GM23338 (cell line): ENCODE results near the gene SMIM12. TPM values are rescaled to one million over a fixed set of nuclear protein-coding genes. Genes with fewer than 3 reads are reported as not detected.
A peak's percentile ranks its signal among the peaks of the same experiment; 100 is the strongest.

ENCODE experiments used
- ATAC-seq: fragments of 200-7000 bp; cut with Tn5 transposase; 3 replicates; pipeline ENCODE4 v1.9.1; 2020
- DNase-seq: peaks from one replicate; pipeline ENCODE4 v3.0.0-alpha.2; 2015; ENCODE audit warnings: low spot score
- H2AFZ ChIP-seq: fragments of 200-600 bp; sonication (generic); 2 replicates; pipeline ENCODE4 v1.8.0; 2016; ENCODE audit warnings: antibody characterized with exemption, mild to moderate bottlenecking, moderate library complexity
- H3F3A ChIP-seq: fragments of 200-600 bp; sonication (generic); replicated peaks from 2 replicates; pipeline ENCODE4 v1.8.0; 2017; ENCODE audit warnings: antibody characterized with exemption, mixed run types, low read depth
- H3K27ac ChIP-seq: fragments of 200-600 bp; sonication (generic); 2 replicates; pipeline ENCODE4 v1.6.1; 2016; ENCODE audit warnings: low read depth
- H3K27me3 ChIP-seq: fragments of 200-600 bp; sonication (generic); 2 replicates; pipeline ENCODE4 v1.8.0; 2016; ENCODE audit warnings: mild to moderate bottlenecking, mixed run types, moderate library complexity; ENCODE audit not compliant: insufficient read depth
- H3K36me3 ChIP-seq: fragments of 200-600 bp; sonication (generic); 2 replicates; pipeline ENCODE4 v1.8.0; 2016; ENCODE audit warnings: mild to moderate bottlenecking; ENCODE audit not compliant: insufficient read depth
- H3K4me1 ChIP-seq: fragments of 200-600 bp; sonication (generic); 2 replicates; pipeline ENCODE4 v1.8.0; 2016; ENCODE audit warnings: mild to moderate bottlenecking, moderate library complexity; ENCODE audit not compliant: insufficient read depth
- H3K4me2 ChIP-seq: fragments of 200-600 bp; sonication (generic); 2 replicates; pipeline ENCODE4 v1.7.1; 2017; ENCODE audit warnings: mixed run types
- H3K4me3 ChIP-seq: fragments of 200-600 bp; sonication (generic); 2 replicates; pipeline ENCODE4 v1.6.1; 2016; ENCODE audit warnings: mixed run types
- H3K79me2 ChIP-seq: fragments of 200-600 bp; sonication (generic); replicated peaks from 2 replicates; pipeline ENCODE4 v1.8.0; 2017; ENCODE audit warnings: mild to moderate bottlenecking; ENCODE audit not compliant: insufficient read depth
- H3K9me2 ChIP-seq: fragments of 200-600 bp; sonication (generic); 2 replicates; pipeline ENCODE4 v1.8.0; 2017; ENCODE audit not compliant: insufficient read depth
- H4K20me1 ChIP-seq: fragments of 200-600 bp; sonication (generic); replicated peaks from 2 replicates; pipeline ENCODE4 v1.8.0; 2017; ENCODE audit warnings: mild to moderate bottlenecking; ENCODE audit not compliant: insufficient read depth
- H3K27ac Mint-ChIP-seq: 2 replicates; pipeline ENCODE4 v1.8.0; 2020; ENCODE audit warnings: inconsistent platforms, mild to moderate bottlenecking, moderate library complexity, mixed read lengths
- H3K27me3 Mint-ChIP-seq: 3 replicates; pipeline ENCODE4 v1.8.0; 2022; ENCODE audit warnings: low read depth, mild to moderate bottlenecking, moderate library complexity, mixed read lengths, inconsistent platforms; ENCODE audit not compliant: insufficient read depth, poor library complexity
- H3K36me3 Mint-ChIP-seq: 3 replicates; pipeline ENCODE4 v1.8.0; 2021; ENCODE audit warnings: low read depth, mild to moderate bottlenecking, inconsistent platforms, moderate library complexity, mixed read lengths
- H3K4me1 Mint-ChIP-seq: 3 replicates; pipeline ENCODE4 v1.8.0; 2020; ENCODE audit warnings: mild to moderate bottlenecking, inconsistent platforms, mixed read lengths
- H3K4me3 Mint-ChIP-seq: 3 replicates; pipeline ENCODE4 v1.8.0; 2021; ENCODE audit warnings: moderate library complexity, mild to moderate bottlenecking, inconsistent platforms, mixed read lengths
- H3K9me3 Mint-ChIP-seq: 3 replicates; pipeline ENCODE4 v1.8.0; 2020; ENCODE audit warnings: moderate library complexity, mild to moderate bottlenecking, inconsistent platforms, mixed read lengths
- ETS1 ChIP-seq: IDR thresholded peaks from 2 replicates; pipeline ENCODE4 v1.6.1; 2016; ENCODE audit warnings: antibody characterized with exemption
- POLR2AphosphoS5 ChIP-seq: IDR thresholded peaks from 2 replicates; pipeline ENCODE4 v1.6.1; 2016; ENCODE audit warnings: antibody characterized with exemption, low read depth
- ZNF331 ChIP-seq: fragments of 250-450 bp; sonication (Bioruptor Pico); IDR thresholded peaks from 2 replicates; pipeline ENCODE4 v1.5.0; 2020; ENCODE audit warnings: low read depth, mild to moderate bottlenecking, moderate library complexity
- ZNF462 ChIP-seq: fragments of 250-450 bp; sonication (Bioruptor Pico); IDR thresholded peaks from 2 replicates; pipeline ENCODE4 v1.5.0; 2020; ENCODE audit warnings: mild to moderate bottlenecking, moderate library complexity
- polyA plus RNA-seq: library from polyadenylated mRNA; unstranded; fragments of >200 nt; fragmentation: Nextera tagmentation; extraction: Ambion mirVana; gene quantifications from 2 replicates; pipeline ENCODE4 v1.2.1, GENCODE V29; 2016
- total RNA-seq: library from RNA; depleted of rRNA; stranded (reverse); fragments of >200 nt; shearing (Covaris generic); gene quantifications from 2 replicates; pipeline ENCODE4 v1.2.3, GENCODE V29; 2014

Gene SMIM12
- total and polyA plus RNA-seq, 2 experiments from 2014 or later, result 22.7 to 25.3 TPM

GRCh38 chr1:34887593-34887992, 28.0 kb upstream of the SMIM12 start (continued):
- TF ChIP-seq ZNF462, result no peak

GRCh38 chr1:34885405-34886247, 26.1 kb upstream of the SMIM12 start:
- H3K4me3 Mint-ChIP-seq, result peak overlapping the region; percentile 85
- no peak overlapping the region for H3K27ac Mint-ChIP-seq
- no peaks in the 10 kb centered on the region for H3K36me3 Mint-ChIP-seq
- Histone ChIP-seq H4K20me1 (no peaks in the 10 kb centered on the region; the same call in none of the 2 replicates), H3K27me3 (no peaks in the 10 kb centered on the region; the same call in 1 of the 2 replicates), H3K27ac (no peak overlapping the region), H3K36me3 (no peaks in the 10 kb centered on the region), H2AFZ (peak overlapping the region; percentile 100), H3F3A (0 out of 2 replicates have a peak, but pooled peaks cover 2% of the 10 kb centered on the region), H3K4me1 (no peaks in the 10 kb centered on the region; the same call in 1 of the 2 replicates), H3K79me2 (no peaks in the 10 kb centered on the region), H3K4me3 (peak overlapping the region; percentile 92), H3K9me2 (no peaks in the 10 kb centered on the region), H3K4me2 (peak overlapping the region; percentile 90)
- H3K4me1 Mint-ChIP-seq, result peaks cover 6% of the 10 kb centered on the region; the same call in 1 of the 3 replicates
- H3K27me3 Mint-ChIP-seq, result peaks cover 9% of the 10 kb centered on the region
- ATAC-seq, result peak; percentile 90
- 0 out of 2 replicates have a peak, but pooled peaks have one; percentile 17 for TF ChIP-seq ETS1
- TF ChIP-seq ZNF331, result no peak
- peak; percentile 67 for TF ChIP-seq POLR2AphosphoS5
- DNase-seq, result peak; percentile 90
- no peaks in the 10 kb centered on the region for H3K9me3 Mint-ChIP-seq
